GM21786 (cell line): ENCODE results near the gene IFITM1.
"Not testable (repeated sequence)": the region's sequence is repeated elsewhere in the genome, so short reads cannot be mapped to it uniquely, and the experiment has no call there.

ENCODE experiments used
- ATAC-seq: cut with Tn5 transposase; IDR thresholded peaks from one replicate; pipeline ENCODE4 v1.9.1; 2021; ENCODE audit not compliant: unreplicated experiment

Gene IFITM1

DNA sequence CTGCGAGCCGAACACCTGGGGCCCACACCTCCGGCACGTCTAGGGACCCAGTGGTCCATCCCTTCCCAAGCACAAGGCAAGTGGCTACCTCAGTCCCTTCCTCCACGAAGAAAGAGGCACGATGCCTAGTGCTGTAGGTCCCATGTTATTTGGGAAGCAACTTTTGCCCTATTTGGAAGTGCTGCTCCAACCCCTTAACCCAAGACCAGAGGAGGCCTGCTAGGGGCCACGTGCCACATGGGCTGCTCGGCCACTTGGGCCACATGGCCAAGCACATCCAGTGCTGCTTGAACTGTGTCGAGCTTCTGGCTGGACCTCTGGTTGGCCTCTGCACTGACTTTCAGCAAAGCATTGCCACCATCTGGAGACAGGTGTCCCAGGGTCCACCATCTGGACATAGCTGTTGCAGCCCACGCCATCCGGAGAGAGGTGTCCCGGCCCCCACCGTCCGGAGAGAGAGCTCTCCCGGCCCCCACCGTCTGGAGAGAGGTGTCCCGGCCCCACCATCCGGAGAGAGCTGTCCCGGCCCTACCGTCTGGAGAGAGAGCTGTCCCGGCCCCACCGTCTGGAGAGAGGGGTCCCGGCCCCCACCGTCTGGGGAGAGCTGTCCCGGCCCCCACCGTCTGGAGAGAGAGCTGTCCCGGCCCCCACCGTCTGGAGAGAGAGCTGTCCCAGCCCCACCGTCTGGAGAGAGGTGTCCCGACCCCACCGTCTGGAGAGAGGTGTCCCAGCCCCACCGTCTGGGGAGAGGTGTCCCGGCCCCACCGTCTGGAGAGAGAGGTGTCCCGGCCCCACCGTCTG, 49.0 kb downstream of the IFITM1 start:
- ATAC-seq, result no peak

DNA sequence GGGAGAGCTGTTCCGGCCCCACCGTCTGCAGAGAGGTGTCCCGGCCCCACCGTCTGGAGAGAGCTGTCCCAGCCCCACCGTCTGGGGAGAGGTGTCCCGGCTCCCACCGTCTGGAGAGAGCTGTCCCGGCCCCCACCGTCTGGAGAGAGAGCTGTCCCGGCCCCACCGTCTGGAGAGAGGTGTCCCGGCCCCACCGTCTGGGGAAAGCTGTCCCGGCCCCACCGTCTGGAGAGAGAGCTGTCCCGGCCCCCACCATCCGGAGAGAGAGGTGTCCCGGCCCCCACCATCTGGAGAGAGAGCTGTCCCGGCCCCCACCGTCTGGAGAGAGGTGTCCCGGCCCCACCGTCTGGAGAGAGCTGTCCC, 49.6 kb downstream of the IFITM1 start:
- ATAC-seq, result not testable (repeated sequence)

DNA sequence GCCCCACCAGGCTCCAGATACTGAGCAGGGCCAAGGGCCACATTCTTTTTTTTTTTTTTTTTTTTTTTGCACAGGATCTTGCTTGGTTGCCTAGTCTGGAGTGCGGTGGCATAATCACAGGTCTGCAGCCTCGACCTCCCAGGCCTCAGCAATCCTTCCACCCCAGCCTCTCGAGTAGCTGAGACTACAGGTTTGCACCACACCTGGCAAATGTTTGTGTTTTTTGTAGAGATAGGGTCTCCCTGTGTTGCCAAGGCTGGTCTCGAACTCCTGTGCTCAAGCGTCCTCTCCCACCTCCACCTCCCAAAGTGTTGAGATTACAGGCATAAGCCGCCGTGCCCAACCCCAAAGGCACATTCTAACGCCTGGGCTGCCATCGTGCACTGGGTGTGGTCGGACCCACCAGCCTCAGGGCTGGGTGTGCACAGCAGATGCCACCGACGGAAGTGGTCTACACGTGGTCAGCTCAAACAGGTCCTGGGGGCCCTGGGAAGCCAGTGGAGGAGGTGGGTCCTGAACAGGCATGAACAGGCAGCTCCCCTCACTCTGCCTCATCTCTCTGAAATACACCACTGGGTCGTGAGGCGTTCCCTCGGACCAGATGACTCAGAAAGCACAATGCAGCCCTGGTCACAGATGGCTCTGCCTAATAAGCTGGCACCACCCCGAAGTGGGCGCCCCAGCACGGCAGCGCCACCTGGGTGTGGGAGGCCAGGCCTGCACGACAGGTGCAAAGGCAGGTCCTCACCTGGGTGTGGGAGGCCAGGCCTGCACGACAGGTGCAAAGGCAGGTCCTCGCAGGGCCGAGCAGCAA, 50.3 kb downstream of the IFITM1 start:
- ATAC-seq, result no peak
